ENCODE measurements around the gene FZD8.
A peak's percentile ranks its signal among the peaks of the same experiment; 100 is the strongest.

Gene FZD8

GRCh38 chr10:35643151-35644049, 1.3 kb upstream of the FZD8 start (continued):
- TF ChIP-seq ZNF692 (tag by site-specific recombination; IDR thresholded peaks at IDR 0.05) (peak; percentile 94), ZFHX2 (tag by site-specific recombination; conservative IDR thresholded peaks at IDR 0.05) (peak; percentile 58; the same call in 1 of the 2 replicates), PRDM6 (tag by site-specific recombination; IDR thresholded peaks at IDR 0.05) (peak; percentile 64), TRIM28 (IDR thresholded peaks at IDR 0.05; ENCODE audit: borderline replicate concordance, low read length) (peak; percentile 46; the same call in 1 of the 2 replicates), ZNF501 (tag by site-specific recombination; IDR thresholded peaks at IDR 0.05) (peak; percentile 82; the same call in 1 of the 2 replicates), ZNF398 (tag by site-specific recombination; IDR thresholded peaks at IDR 0.05) (peak; percentile 99), ZNF391 (tag by site-specific recombination; IDR thresholded peaks at IDR 0.05; ENCODE audit: borderline replicate concordance, low read depth) (peak; percentile 92), KLF9 (tag by site-specific recombination; IDR thresholded peaks at IDR 0.05; ENCODE audit: low read depth) (peak; percentile 59), ZNF660 (tag by site-specific recombination; IDR thresholded peaks at IDR 0.05) (peak; percentile 86), ZNF585B (tag by site-specific recombination; IDR thresholded peaks at IDR 0.05) (no peak), ZXDB (tag by site-specific recombination; IDR thresholded peaks at IDR 0.05) (peak; percentile 84), ZNF843 (tag by site-specific recombination; IDR thresholded peaks at IDR 0.05) (peak; percentile 88), ZNF664 (tag by site-specific recombination; IDR thresholded peaks at IDR 0.05) (0 out of 2 replicates have a peak, but pooled peaks have one; percentile 7), ZBTB7A (tag by site-specific recombination; IDR thresholded peaks at IDR 0.05; ENCODE audit: low read depth) (no peak), ZNF211 (tag by site-specific recombination; IDR thresholded peaks at IDR 0.05; ENCODE audit: low read depth) (no peak), GFI1B (tag by site-specific recombination; IDR thresholded peaks at IDR 0.05) (peak; percentile 70), PRDM1 (tag by site-specific recombination; IDR thresholded peaks at IDR 0.05) (peak; percentile 99), FEZF1 (tag by site-specific recombination; IDR thresholded peaks at IDR 0.05) (peak; percentile 91), MEIS1 (CRISPR knock-in tag; IDR thresholded peaks at IDR 0.05; ENCODE audit: borderline replicate concordance) (no peak), ZNF600 (tag by site-specific recombination; IDR thresholded peaks at IDR 0.05) (peak; percentile 81; the same call in 1 of the 2 replicates), ZNF623 (tag by site-specific recombination; IDR thresholded peaks at IDR 0.05) (0 out of 2 replicates have a peak, but pooled peaks have one; percentile 5), ZNF214 (tag by site-specific recombination; IDR thresholded peaks at IDR 0.05; ENCODE audit: borderline replicate concordance) (no peak), KLF10 (tag by site-specific recombination; IDR thresholded peaks at IDR 0.05) (peak; percentile 21; the same call in 1 of the 2 replicates), ZBTB17 (tag by site-specific recombination; IDR thresholded peaks at IDR 0.05) (peak; percentile 78), ZNF2 (tag by site-specific recombination; IDR thresholded peaks at IDR 0.05) (peak; percentile 75; the same call in 1 of the 2 replicates), EGR2 (tag by site-specific recombination; IDR thresholded peaks at IDR 0.05; ENCODE audit: low read depth) (peak; percentile 73; the same call in 1 of the 2 replicates), ZSCAN5A (tag by site-specific recombination; IDR thresholded peaks at IDR 0.05) (no peak), PRDM4 (tag by site-specific recombination; IDR thresholded peaks at IDR 0.05) (peak; percentile 76), ZIC2 (tag by site-specific recombination; IDR thresholded peaks at IDR 0.05) (peak; percentile 90)
